Parathyroid adenoma (tissue), 2 donors: ENCODE measurements around the gene MED13L.

Experiments used
- H2AFZ ChIP-seq: fragments of 300-600 bp; sonication (generic); one replicate; pipeline ENCODE4 v1.7.0; 2017; ENCODE audit warnings: antibody characterized with exemption, mild to moderate bottlenecking
- H3K27ac ChIP-seq: fragments of 300-600 bp; sonication (generic); one replicate; pipeline ENCODE4 v1.7.0; 2017
- H3K27me3 ChIP-seq: fragments of 300-600 bp; sonication (generic); one replicate; pipeline ENCODE4 v1.7.0; 2017; ENCODE audit warnings: low read length; ENCODE audit not compliant: control insufficient read depth, insufficient read depth
- H3K36me3 ChIP-seq: fragments of 300-600 bp; sonication (generic); one replicate; pipeline ENCODE4 v1.7.0; 2017; ENCODE audit warnings: low read length; ENCODE audit not compliant: control insufficient read depth, insufficient read depth
- H3K4me1 ChIP-seq: fragments of 300-600 bp; sonication (generic); one replicate; pipeline ENCODE4 v1.7.0; 2017; ENCODE audit warnings: control low read depth
- H3K4me2 ChIP-seq: fragments of 300-600 bp; sonication (generic); one replicate; pipeline ENCODE4 v1.7.0; 2017; ENCODE audit warnings: low read length
- H3K4me3 ChIP-seq: fragments of 300-600 bp; sonication (generic); one replicate; pipeline ENCODE4 v1.7.0; 2017; ENCODE audit warnings: low read depth, low read length
- H3K79me2 ChIP-seq: fragments of 300-600 bp; sonication (generic); one replicate; pipeline ENCODE4 v1.7.0; 2017; ENCODE audit warnings: control low read depth
- H3K9ac ChIP-seq: fragments of 300-600 bp; sonication (generic); one replicate; pipeline ENCODE4 v1.7.0; 2017; ENCODE audit warnings: mild to moderate bottlenecking
- H3K9me3 ChIP-seq: fragments of 300-600 bp; sonication (generic); one replicate; pipeline ENCODE4 v1.7.0; 2017; ENCODE audit warnings: low read length; ENCODE audit not compliant: control insufficient read depth
- TF ChIP-seq, protein P1 (sequence below): fragments of 300-600 bp; sonication (generic); IDR thresholded peaks from one replicate; pipeline ENCODE4 v1.7.0; 2017; ENCODE audit warnings: antibody characterized with exemption, mild to moderate bottlenecking
- donor health status: primary hyperparathyroidism.

Gene MED13L

DNA sequence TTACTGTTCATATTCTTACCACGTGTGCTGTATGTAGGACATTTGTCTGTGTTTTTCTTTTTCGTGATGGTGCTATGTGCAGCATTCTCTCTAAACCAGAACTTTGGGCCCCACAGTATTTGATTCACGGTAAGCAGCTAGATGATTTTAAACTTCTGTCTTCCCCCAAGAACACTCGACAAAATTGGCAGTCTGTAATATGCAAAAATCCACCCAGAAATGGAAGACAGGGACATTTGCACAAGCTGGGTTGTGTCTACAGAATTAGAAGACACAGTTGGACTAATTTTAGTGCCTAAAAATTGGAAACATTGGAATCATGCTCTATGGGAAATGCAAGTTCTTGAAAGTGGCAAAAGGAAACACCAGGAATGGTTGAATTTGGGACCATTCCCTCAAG, 24.1 kb upstream of the MED13L start:
- no peak overlapping the region for H3K9ac ChIP-seq
- no peaks in the 10 kb centered on the region for H3K79me2 ChIP-seq
- no peaks in the 10 kb centered on the region for H3K27me3 ChIP-seq
- H3K27ac ChIP-seq, result no peak overlapping the region
- H3K36me3 ChIP-seq, result no peaks in the 10 kb centered on the region
- TF ChIP-seq, protein P1, sequence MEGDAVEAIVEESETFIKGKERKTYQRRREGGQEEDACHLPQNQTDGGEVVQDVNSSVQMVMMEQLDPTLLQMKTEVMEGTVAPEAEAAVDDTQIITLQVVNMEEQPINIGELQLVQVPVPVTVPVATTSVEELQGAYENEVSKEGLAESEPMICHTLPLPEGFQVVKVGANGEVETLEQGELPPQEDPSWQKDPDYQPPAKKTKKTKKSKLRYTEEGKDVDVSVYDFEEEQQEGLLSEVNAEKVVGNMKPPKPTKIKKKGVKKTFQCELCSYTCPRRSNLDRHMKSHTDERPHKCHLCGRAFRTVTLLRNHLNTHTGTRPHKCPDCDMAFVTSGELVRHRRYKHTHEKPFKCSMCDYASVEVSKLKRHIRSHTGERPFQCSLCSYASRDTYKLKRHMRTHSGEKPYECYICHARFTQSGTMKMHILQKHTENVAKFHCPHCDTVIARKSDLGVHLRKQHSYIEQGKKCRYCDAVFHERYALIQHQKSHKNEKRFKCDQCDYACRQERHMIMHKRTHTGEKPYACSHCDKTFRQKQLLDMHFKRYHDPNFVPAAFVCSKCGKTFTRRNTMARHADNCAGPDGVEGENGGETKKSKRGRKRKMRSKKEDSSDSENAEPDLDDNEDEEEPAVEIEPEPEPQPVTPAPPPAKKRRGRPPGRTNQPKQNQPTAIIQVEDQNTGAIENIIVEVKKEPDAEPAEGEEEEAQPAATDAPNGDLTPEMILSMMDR, result no peak
- no peaks in the 10 kb centered on the region for H3K9me3 ChIP-seq
- no peaks in the 10 kb centered on the region for H3K4me1 ChIP-seq
- no peak overlapping the region for H2AFZ ChIP-seq
- H3K4me3 ChIP-seq, result no peak overlapping the region
- no peak overlapping the region for H3K4me2 ChIP-seq

DNA sequence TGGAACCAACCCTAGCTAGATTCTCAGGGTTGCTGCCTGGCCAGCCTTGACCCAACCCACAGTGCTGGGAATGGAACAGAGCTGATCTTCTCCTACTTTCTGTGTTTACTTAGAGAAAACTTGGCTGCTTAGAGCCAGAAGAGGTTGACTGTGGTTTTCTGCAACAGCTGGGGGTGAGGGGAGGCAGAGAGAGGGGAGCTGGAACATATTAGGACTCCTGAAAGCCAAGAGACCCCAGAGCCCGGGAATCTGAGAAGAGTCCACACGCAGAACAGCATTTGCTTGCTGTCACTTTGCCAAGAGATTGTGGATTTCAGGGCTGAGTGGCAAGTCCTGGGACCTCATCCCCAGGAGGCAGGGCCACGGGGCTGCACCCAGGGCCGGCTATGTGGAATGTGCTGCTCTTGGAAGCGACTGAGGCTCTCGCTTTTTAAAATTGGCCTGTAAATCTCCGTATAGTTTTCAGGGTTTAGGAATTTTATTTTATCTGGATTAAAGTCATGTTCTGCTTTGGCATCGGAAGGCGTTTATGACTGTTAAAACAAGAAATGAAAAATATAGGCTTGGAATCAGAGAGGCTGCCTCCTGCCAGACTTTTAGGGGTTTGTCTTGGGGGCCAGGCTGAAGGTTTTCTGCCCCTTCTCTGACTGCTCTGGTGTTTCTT, 22.3 kb upstream of the MED13L start:
- Histone ChIP-seq H3K4me3 (no peak overlapping the region), H3K9me3 (no peaks in the 10 kb centered on the region), H3K36me3 (no peaks in the 10 kb centered on the region), H3K27ac (no peak overlapping the region), H3K4me1 (no peaks in the 10 kb centered on the region), H3K9ac (no peak overlapping the region), H3K79me2 (no peaks in the 10 kb centered on the region), H3K4me2 (no peak overlapping the region), H2AFZ (no peak overlapping the region), H3K27me3 (no peaks in the 10 kb centered on the region)
- TF ChIP-seq, protein P1, result no peak

GRCh38 chr12:116299064-116299463, 21.6 kb upstream of the MED13L start:
- no peak overlapping the region for H3K27ac ChIP-seq

DNA sequence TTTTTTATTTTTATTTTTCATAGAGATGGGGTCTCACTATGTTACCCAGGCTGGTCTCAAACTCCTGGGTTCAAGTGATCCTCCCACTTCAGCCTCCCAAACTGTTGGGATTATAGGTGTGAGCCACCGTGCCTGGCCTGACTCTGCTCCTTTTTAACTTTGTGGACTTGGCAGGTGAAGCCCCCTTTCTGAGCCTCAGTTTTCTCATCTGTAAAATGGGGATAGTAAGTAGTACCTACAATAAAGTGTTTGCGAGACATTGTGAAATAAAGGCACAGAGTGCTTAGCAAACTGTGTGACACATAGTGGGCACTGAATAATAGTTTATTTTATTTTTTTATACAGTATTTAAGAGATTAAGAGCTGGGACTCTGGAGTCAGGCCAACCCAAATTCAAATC, 21.1 kb upstream of the MED13L start:
- H3K27me3 ChIP-seq, result no peaks in the 10 kb centered on the region
- no peaks in the 10 kb centered on the region for H3K79me2 ChIP-seq
- H3K4me3 ChIP-seq, result no peak overlapping the region
- H3K4me2 ChIP-seq, result no peak overlapping the region
- no peak overlapping the region for H3K27ac ChIP-seq
- no peak overlapping the region for H2AFZ ChIP-seq
- H3K9me3 ChIP-seq, result no peaks in the 10 kb centered on the region
- TF ChIP-seq, protein P1, result no peak
- no peaks in the 10 kb centered on the region for H3K4me1 ChIP-seq
- H3K36me3 ChIP-seq, result no peaks in the 10 kb centered on the region
- H3K9ac ChIP-seq, result no peak overlapping the region

More at GRCh38 chr12:116299064-116299463, 21.6 kb upstream of the MED13L start:
- no peaks in the 10 kb centered on the region for H3K79me2 ChIP-seq
- no peaks in the 10 kb centered on the region for H3K36me3 ChIP-seq
- no peaks in the 10 kb centered on the region for H3K27me3 ChIP-seq
- H3K4me2 ChIP-seq, result no peak overlapping the region
- TF ChIP-seq, protein P1, result no peak
- H3K4me3 ChIP-seq, result no peak overlapping the region
- no peaks in the 10 kb centered on the region for H3K9me3 ChIP-seq
- H3K4me1 ChIP-seq, result no peaks in the 10 kb centered on the region
- no peak overlapping the region for H2AFZ ChIP-seq
- H3K9ac ChIP-seq, result no peak overlapping the region

GRCh38 chr12:116297224-116297834, 19.8 kb upstream of the MED13L start:
- H3K9ac ChIP-seq, result no peak overlapping the region
- no peaks in the 10 kb centered on the region for H3K4me1 ChIP-seq
- no peak overlapping the region for H3K4me2 ChIP-seq
- no peaks in the 10 kb centered on the region for H3K36me3 ChIP-seq
- no peaks in the 10 kb centered on the region for H3K27me3 ChIP-seq
- H3K27ac ChIP-seq, result no peak overlapping the region
- H3K9me3 ChIP-seq, result no peaks in the 10 kb centered on the region
- TF ChIP-seq, protein P1, result no peak
- no peaks in the 10 kb centered on the region for H3K79me2 ChIP-seq
- no peak overlapping the region for H3K4me3 ChIP-seq
- H2AFZ ChIP-seq, result no peak overlapping the region
